ENCODE data around the gene RNF208.
"Not testable (repeated sequence)": the region's sequence is repeated elsewhere in the genome, so short reads cannot be mapped to it uniquely, and the experiment has no call there.

The RNF208 gene

GRCh38 chr9:137262909-137263285 lies 40.9 kb upstream of the RNF208 start:
- POLR2A ChIA-PET: interaction anchor here (1.8 kb wide), 1 partner anchor 22 kb away, joined by 8 read pairs; the partner anchor contains the start of gene TUBB4B
- no peak for DNase-seq (ENCODE audit: extremely low spot score)
- TF ChIP-seq CTCF (IDR thresholded peaks at IDR 0.05; ENCODE audit: control extremely low read depth, extremely low read depth, low read depth, missing control alignments): no peak
- CTCF ChIA-PET: interaction anchor here (1.1 to 2.1 kb wide), 4 partner anchors 9 to 36 kb away, joined by 3 to 6 read pairs (median 4); partner anchors contain the start of gene RNF224

GRCh38 chr9:137262173-137262908 lies 40.3 kb upstream of the RNF208 start:
- peak; percentile 2 for TF ChIP-seq CTCF (IDR thresholded peaks at IDR 0.05; ENCODE audit: control extremely low read depth, extremely low read depth, low read depth, missing control alignments)
- ChIA-PET POLR2A (interaction anchor here (1.8 kb wide), 1 partner anchor 22 kb away, joined by 8 read pairs; the partner anchor contains the start of gene TUBB4B), CTCF (interaction anchor here (1.1 to 2.1 kb wide), 5 partner anchors 8 to 35 kb away, joined by 3 to 6 read pairs (median 4); partner anchors contain the start of gene RNF224)
- not testable (repeated sequence) for DNase-seq (ENCODE audit: extremely low spot score)

- CTCF ChIA-PET: interaction anchor here (0.9 to 2.3 kb wide), 7 partner anchors 10 to 166 kb away, joined by 3 to 13 read pairs (median 4); partner anchors contain the start of genes ANAPC2, EXD3, NOXA1 and NRARP
- DNase-seq (ENCODE audit: extremely low spot score): no peak
- TF ChIP-seq CTCF (IDR thresholded peaks at IDR 0.05; ENCODE audit: control extremely low read depth, extremely low read depth, low read depth, missing control alignments): no peak
- POLR2A ChIA-PET: interaction anchor here (1.0 to 7.2 kb wide), 2 partner anchors 14 to 45 kb away, joined by 3 to 124 read pairs; partner anchors contain the start of genes NRARP and TUBB4B
Measured at GRCh38 chr9:137256856-137257255, 34.8 kb upstream of the RNF208 start.

GRCh38 chr9:137256362-137256761 lies 34.3 kb upstream of the RNF208 start:
- DNase-seq (ENCODE audit: extremely low spot score): no peak
- no peak for TF ChIP-seq CTCF (IDR thresholded peaks at IDR 0.05; ENCODE audit: control extremely low read depth, extremely low read depth, low read depth, missing control alignments)
- CTCF ChIA-PET: interaction anchor here (0.9 to 2.3 kb wide), 8 partner anchors 9 to 167 kb away, joined by 3 to 13 read pairs (median 4); partner anchors contain the start of genes ANAPC2, EXD3, NOXA1 and NRARP
- POLR2A ChIA-PET: interaction anchor here (1.0 to 7.2 kb wide), 2 partner anchors 13 to 46 kb away, joined by 3 to 124 read pairs; partner anchors contain the start of genes NRARP and TUBB4B

GRCh38 chr9:137255448-137256114 lies 33.5 kb upstream of the RNF208 start:
- no peak for TF ChIP-seq CTCF (IDR thresholded peaks at IDR 0.05; ENCODE audit: control extremely low read depth, extremely low read depth, low read depth, missing control alignments)
- CTCF ChIA-PET: interaction anchor here (0.9 to 2.3 kb wide), 9 partner anchors 10 to 168 kb away, joined by 3 to 13 read pairs (median 4); partner anchors contain the start of genes ANAPC2, EXD3, NOXA1 and NRARP
- DNase-seq (ENCODE audit: extremely low spot score): no peak
- POLR2A ChIA-PET: interaction anchor here (1.0 to 7.2 kb wide), 2 partner anchors 13 to 61 kb away, joined by 3 to 124 read pairs; partner anchors contain the start of gene TUBB4B

All from GM10248 (cell line).